ENCODE results near the gene ADSS1.

ADSS1 gene

DNA sequence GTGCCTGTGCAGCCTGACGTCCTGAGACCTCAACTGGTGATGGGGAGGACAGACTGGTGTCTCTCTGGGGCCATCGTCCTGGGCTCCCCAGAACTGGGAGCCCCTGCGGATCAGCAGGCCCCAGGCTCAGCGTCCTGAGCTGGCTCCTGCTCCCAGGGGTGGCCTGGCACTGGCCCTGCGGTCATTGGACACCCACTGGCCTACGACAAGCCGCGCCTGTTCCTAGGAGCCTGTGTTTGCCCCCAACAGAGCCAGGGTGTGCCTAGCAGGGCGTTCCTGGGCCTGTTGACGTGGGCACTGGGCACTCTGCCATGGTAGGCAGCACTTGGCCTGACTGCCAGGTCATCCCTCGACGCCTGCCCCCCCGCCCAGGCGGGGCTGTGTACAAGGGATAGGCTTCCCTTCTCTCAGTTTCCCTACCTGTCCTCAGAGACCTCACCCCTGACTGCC lies 8.4 kb downstream of the ADSS1 start:
- TF ChIP-seq, protein P1, sequence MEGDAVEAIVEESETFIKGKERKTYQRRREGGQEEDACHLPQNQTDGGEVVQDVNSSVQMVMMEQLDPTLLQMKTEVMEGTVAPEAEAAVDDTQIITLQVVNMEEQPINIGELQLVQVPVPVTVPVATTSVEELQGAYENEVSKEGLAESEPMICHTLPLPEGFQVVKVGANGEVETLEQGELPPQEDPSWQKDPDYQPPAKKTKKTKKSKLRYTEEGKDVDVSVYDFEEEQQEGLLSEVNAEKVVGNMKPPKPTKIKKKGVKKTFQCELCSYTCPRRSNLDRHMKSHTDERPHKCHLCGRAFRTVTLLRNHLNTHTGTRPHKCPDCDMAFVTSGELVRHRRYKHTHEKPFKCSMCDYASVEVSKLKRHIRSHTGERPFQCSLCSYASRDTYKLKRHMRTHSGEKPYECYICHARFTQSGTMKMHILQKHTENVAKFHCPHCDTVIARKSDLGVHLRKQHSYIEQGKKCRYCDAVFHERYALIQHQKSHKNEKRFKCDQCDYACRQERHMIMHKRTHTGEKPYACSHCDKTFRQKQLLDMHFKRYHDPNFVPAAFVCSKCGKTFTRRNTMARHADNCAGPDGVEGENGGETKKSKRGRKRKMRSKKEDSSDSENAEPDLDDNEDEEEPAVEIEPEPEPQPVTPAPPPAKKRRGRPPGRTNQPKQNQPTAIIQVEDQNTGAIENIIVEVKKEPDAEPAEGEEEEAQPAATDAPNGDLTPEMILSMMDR (IDR thresholded peaks at IDR 0.05): no peak
- H3K36me3 Mint-ChIP-seq (ENCODE audit: low read depth): no peaks in the 10 kb centered on the region
- H3K4me3 Mint-ChIP-seq: no peak overlapping the region
- H3K4me1 Mint-ChIP-seq: peaks cover 17% of the 10 kb centered on the region
- DNase-seq: no peak
- peaks cover 17% of the 10 kb centered on the region for H3K27me3 Mint-ChIP-seq (ENCODE audit: low read depth, poor library complexity)
- H3K27ac Mint-ChIP-seq: peak overlapping the region; percentile 54
- H3K9me3 Mint-ChIP-seq: no peaks in the 10 kb centered on the region

DNA sequence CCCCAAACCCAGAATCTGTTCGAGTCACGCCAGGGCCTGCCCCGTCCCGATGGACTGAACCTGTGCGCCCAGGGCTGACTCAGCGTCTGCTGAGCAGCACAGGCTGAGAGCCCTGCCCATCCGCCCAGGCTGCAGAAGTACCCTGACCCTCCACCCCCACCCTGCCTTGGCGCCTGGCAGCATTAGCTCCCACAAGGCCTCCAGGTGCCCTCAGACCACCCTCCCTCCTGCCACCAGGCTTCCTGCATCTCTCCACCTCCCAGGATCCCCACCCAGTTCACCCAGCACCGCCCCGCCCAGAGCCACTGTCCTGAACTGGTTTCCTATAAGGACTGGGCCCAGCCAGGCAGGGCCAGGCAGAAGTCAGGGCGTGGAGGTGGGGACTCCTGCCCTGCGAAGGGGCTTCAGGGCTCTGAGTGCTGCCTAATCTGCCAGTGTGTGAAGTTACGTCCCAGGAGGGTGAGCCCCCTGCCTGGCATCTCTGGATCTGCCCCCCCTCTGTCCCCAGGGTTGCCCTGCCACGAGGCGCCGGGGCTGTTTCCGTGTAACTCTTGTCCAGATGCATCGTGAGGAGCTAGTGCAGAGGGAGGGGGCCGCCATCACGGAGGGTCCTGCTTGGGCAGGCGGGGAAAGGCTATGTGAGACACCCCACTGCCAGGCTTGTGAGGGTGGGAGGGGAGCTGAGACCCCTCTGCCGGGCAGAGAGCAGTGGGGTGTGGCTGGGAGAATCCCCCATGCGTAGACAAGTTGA lies 9.1 kb downstream of the ADSS1 start:
- DNase-seq: no peak
- no peak overlapping the region for H3K27ac Mint-ChIP-seq
- peaks cover 10% of the 10 kb centered on the region for H3K27me3 Mint-ChIP-seq (ENCODE audit: low read depth, poor library complexity)
- no peaks in the 10 kb centered on the region for H3K36me3 Mint-ChIP-seq (ENCODE audit: low read depth)
- no peak overlapping the region for H3K4me3 Mint-ChIP-seq
- H3K4me1 Mint-ChIP-seq: peaks cover 17% of the 10 kb centered on the region
- H3K9me3 Mint-ChIP-seq: no peaks in the 10 kb centered on the region
- TF ChIP-seq, protein P1 (IDR thresholded peaks at IDR 0.05): no peak

DNA sequence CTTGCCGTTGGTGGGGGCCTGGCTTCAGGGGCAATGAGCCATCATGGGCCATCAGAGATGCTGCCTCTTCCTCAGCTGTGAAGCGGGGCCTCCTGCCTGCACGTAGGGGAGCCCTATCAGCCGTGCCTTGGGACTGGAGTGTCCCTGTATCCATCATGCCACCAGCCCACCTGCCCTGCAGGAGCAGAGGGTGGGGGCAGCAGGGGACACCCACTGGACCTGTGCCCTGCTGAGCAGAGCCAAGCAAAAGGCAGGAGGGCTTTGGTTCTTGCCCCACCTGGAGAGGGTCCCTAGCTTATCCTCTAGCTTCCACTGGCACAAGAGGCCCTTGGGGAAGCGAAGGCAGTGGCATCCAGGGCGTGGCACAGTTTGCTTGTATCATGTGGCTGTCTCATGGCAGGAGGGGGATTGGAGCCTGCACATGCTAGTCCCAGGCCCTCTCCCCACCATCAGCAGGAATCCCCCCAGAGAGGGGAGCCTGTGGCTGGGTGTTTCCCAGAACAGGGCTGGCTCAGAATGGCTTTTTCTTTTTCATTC lies 10.1 kb downstream of the ADSS1 start:
- H3K4me1 Mint-ChIP-seq: peaks cover 17% of the 10 kb centered on the region
- no peak for DNase-seq
- H3K9me3 Mint-ChIP-seq: no peaks in the 10 kb centered on the region
- no peak overlapping the region for H3K4me3 Mint-ChIP-seq
- H3K36me3 Mint-ChIP-seq (ENCODE audit: low read depth): no peaks in the 10 kb centered on the region
- H3K27ac Mint-ChIP-seq: no peak overlapping the region
- TF ChIP-seq, protein P1 (IDR thresholded peaks at IDR 0.05): no peak
- H3K27me3 Mint-ChIP-seq (ENCODE audit: low read depth, poor library complexity): no peaks in the 10 kb centered on the region

DNA sequence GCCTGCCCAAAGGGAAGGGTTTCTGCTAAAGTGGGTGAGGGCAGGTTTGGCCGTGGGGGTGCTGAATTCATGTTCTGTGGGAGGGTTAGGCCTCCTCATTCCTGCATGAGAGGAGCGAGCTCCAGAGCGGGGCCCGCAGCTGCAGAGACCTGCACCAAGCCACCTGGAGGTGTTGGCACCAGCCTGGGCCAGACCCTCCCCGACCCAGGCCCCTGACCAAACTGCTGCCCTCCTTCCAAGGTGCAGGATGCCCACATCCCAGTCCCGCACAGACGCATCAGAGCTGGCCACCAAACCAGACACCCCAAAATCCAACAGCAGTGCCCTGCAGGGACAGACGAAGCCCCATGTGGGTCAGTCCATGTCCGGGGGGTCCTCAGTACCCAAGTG lies 10.6 kb downstream of the ADSS1 start:
- DNase-seq: no peak
- TF ChIP-seq, protein P1 (IDR thresholded peaks at IDR 0.05): no peak
- Mint-ChIP-seq H3K9me3 (no peaks in the 10 kb centered on the region), H3K27ac (no peak overlapping the region), H3K36me3 (ENCODE audit: low read depth) (no peaks in the 10 kb centered on the region), H3K4me1 (peaks cover 17% of the 10 kb centered on the region), H3K27me3 (ENCODE audit: low read depth, poor library complexity) (no peaks in the 10 kb centered on the region), H3K4me3 (no peak overlapping the region)

DNA sequence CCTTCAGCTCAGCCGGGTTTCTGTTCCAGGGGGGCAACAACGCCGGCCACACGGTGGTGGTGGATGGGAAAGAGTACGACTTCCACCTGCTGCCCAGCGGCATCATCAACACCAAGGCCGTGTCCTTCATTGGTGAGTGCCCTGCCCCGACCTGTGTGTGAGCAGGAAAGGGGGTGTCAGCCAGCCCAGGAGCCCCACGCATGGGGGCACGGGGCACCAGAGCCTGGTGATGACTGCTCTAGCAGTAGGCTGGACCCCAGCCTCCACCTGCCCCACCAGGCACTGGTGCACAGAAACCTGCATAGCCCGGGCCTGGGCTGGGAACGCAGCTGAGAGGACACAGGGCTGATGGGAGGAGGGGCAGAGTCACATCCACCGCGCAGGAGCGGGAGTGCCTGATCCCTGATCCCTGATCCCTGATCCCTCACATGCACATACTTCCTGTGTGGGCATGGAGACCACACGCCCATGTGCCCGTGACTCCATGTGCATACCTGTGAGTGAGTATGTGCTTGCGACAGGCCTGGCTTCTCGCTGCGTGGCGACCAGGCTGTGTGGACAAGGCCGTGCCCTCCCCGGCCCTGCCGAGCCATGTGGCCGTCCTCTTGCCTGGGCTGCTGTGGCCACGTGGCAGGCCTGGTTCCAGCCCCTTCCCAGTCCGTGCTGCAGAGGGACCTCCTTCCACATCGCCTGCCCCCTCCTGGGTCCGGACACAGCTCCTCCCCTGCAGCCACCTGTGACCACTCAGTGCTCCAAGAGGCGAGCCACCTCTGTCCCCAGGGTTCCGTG lies 11.2 kb downstream of the ADSS1 start:
- Mint-ChIP-seq H3K4me1 (peaks cover 17% of the 10 kb centered on the region), H3K4me3 (no peak overlapping the region)

More for the DNA sequence above, 11.2 kb downstream of the ADSS1 start:
- no peaks in the 10 kb centered on the region for H3K9me3 Mint-ChIP-seq
- TF ChIP-seq, protein P1 (IDR thresholded peaks at IDR 0.05): no peak
- no peaks in the 10 kb centered on the region for H3K27me3 Mint-ChIP-seq (ENCODE audit: low read depth, poor library complexity)
- no peak overlapping the region for H3K27ac Mint-ChIP-seq
- DNase-seq: no peak
- peaks cover 2% of the 10 kb centered on the region for H3K36me3 Mint-ChIP-seq (ENCODE audit: low read depth)

Measured in nephron progenitor cell (in vitro differentiated cells).